K562 (cell line): ENCODE measurements around the gene IGLON5. TPM values are rescaled to one million over a fixed set of nuclear protein-coding genes. Genes with fewer than 3 reads are reported as not detected.
A peak's percentile ranks its signal among the peaks of the same experiment; 100 is the strongest.

Source experiments
- ATAC-seq: fragments of 200-7000 bp; cut with Tn5 transposase; 3 replicates; pipeline ENCODE4 v1.9.1; 2020; ENCODE audit warnings: moderate library complexity
- BruUV-seq: library from RNA; stranded (reverse); fragments of 400-500 nt; replicated peaks from 2 replicates; lab custom pipeline; 2021; lab: Mats Ljungman, UMichigan
- CTCF ChIA-PET: fragments of 300-600 bp; formaldehyde crosslinking; extraction: SDS; loops from one replicate; lab custom pipeline; 2021; ENCODE audit warnings: low intra/inter-chr PET ratio; lab: Yijun Ruan, JAX
- POLR2A ChIA-PET: fragments of 300-600, 350-650 bp; sonication (Branson Sonifier 250); formaldehyde crosslinking; extraction: SDS; loops from one replicate; lab custom pipeline; 2021; ENCODE audit warnings: antibody characterized with exemption, inconsistent platforms; lab: Yijun Ruan, JAX
- DNase-seq, 4 experiments: peaks; one replicate each; pipeline versions ENCODE4 v3.0.0 to v3.0.0-alpha.2; 2011 to 2018; ENCODE audit warnings: low spot score in 3 of 4, mixed read lengths in 3 of 4; ENCODE audit errors: extremely low read depth in 1 of 4
- FAIRE-seq: peaks from 2 replicates; lab custom pipeline; 2011; peaks lifted over from hg19 to GRCh38; lab: Jason Lieb, UNC
- H2AFZ ChIP-seq: 2 replicates; pipeline ENCODE4 v1.6.0; 2011; ENCODE audit warnings: low read depth, low read length, control low read depth, inconsistent platforms
- H3K27ac ChIP-seq: fragments of 200-600 bp; 3 replicates; pipeline ENCODE4 v1.8.0; 2011; ENCODE audit warnings: low read depth, mild to moderate bottlenecking, control low read depth, inconsistent platforms, low read length, moderate library complexity, mixed read lengths; ENCODE audit errors: extremely low read depth
- H3K27me3 ChIP-seq, 2 experiments: fragments of 300-600 bp in 1 of 2; 2 replicates in 1 of 2; 3 replicates in 1 of 2; pipeline versions ENCODE4 v1.6.0 to v1.8.0; 2011; ENCODE audit warnings: inconsistent platforms in 2 of 2, low read length in 2 of 2, mild to moderate bottlenecking in 1 of 2, mixed read lengths in 1 of 2, moderate library complexity in 1 of 2; ENCODE audit not compliant: control insufficient read depth in 2 of 2, insufficient read depth in 2 of 2
- H3K36me3 ChIP-seq: fragments of 300-600 bp; 3 replicates; pipeline ENCODE4 v1.8.0; 2011; ENCODE audit warnings: mild to moderate bottlenecking, low read length, inconsistent platforms; ENCODE audit not compliant: control insufficient read depth, insufficient read depth
- H3K4me1 ChIP-seq, 2 experiments: fragments of 200-600 bp in 1 of 2; replicated peaks in 1 of 2; 2 replicates in 1 of 2; 3 replicates in 1 of 2; pipeline versions ENCODE4 v1.5.1 to v1.8.0; 2011; ENCODE audit warnings: inconsistent platforms in 2 of 2, low read length in 2 of 2, mild to moderate bottlenecking in 1 of 2, mixed read lengths in 1 of 2, moderate library complexity in 1 of 2; ENCODE audit not compliant: control insufficient read depth in 2 of 2, insufficient read depth in 2 of 2
- H3K4me2 ChIP-seq: 2 replicates; pipeline ENCODE4 v1.6.1; 2011; ENCODE audit warnings: low read length, control low read depth, inconsistent platforms, mixed read lengths; ENCODE audit not compliant: insufficient read depth
- H3K4me3 ChIP-seq: fragments of 200-600 bp; sonication (generic), shearing (Covaris generic); 2 replicates; pipeline ENCODE4 v1.5.1; 2016; ENCODE audit warnings: control low read depth, inconsistent platforms
- H3K79me2 ChIP-seq: fragments of 200-600 bp; 3 replicates; pipeline ENCODE4 v1.8.0; 2011; ENCODE audit warnings: low read length, inconsistent platforms; ENCODE audit not compliant: control insufficient read depth, insufficient read depth
- H3K9ac ChIP-seq, 2 experiments: 2 replicates each; pipeline versions ENCODE4 v1.6.0 to v1.6.1; 2011; ENCODE audit warnings: low read depth in 2 of 2, low read length in 2 of 2, control low read depth in 1 of 2, inconsistent platforms in 1 of 2, mild to moderate bottlenecking in 1 of 2, mixed read lengths in 1 of 2; ENCODE audit not compliant: insufficient read depth in 1 of 2
- H3K9me1 ChIP-seq: one replicate; pipeline ENCODE4 v1.6.0; 2011; ENCODE audit warnings: inconsistent platforms, mild to moderate bottlenecking, low read length, moderate library complexity; ENCODE audit not compliant: control insufficient read depth, insufficient read depth
- H3K9me3 ChIP-seq: replicated peaks from 2 replicates; pipeline ENCODE4 v1.5.1; 2011; ENCODE audit warnings: low read depth, low read length, inconsistent platforms; ENCODE audit not compliant: control insufficient read depth, insufficient read depth
- H4K20me1 ChIP-seq: replicated peaks from 2 replicates; pipeline ENCODE4 v1.6.1; 2011; ENCODE audit warnings: low read length, inconsistent platforms, mixed read lengths; ENCODE audit not compliant: control insufficient read depth, insufficient read depth
- CBFB ChIP-seq: sonication (generic); formaldehyde crosslinking; IDR thresholded peaks from 2 replicates; pipeline ENCODE4 v1.4.0; 2020; ENCODE audit warnings: mild to moderate bottlenecking, missing genetic modification reagents
- CEBPB ChIP-seq: fragments of 450-650 bp; IDR thresholded peaks from 2 replicates; pipeline ENCODE4 v1.6.1; 2016; ENCODE audit warnings: missing genetic modification characterization, missing compliant biosample characterization
- E2F5 ChIP-seq: sonication (generic); formaldehyde crosslinking; IDR thresholded peaks from 2 replicates; pipeline ENCODE4 v1.8.0; 2022; ENCODE audit warnings: mild to moderate bottlenecking, missing genetic modification reagents
- ETV5 ChIP-seq: sonication (generic); formaldehyde crosslinking; IDR thresholded peaks from 2 replicates; pipeline ENCODE4 v1.4.0; 2020; ENCODE audit warnings: low read depth, mild to moderate bottlenecking, missing genetic modification reagents
- HNRNPH1 ChIP-seq: fragments of 200-400 bp; formaldehyde crosslinking; optimal IDR thresholded peaks from 2 replicates; pipeline ENCODE3; 2017; ENCODE audit warnings: low read depth, mild to moderate bottlenecking, low read length, moderate library complexity
- MNT ChIP-seq, 2 experiments: fragments of 450-650 bp; conservative IDR thresholded peaks; 2 replicates each; pipeline ENCODE4 v1.6.1; 2017; ENCODE audit warnings: mild to moderate bottlenecking in 2 of 2, moderate library complexity in 2 of 2
- PHB ChIP-seq: fragments of 250-450 bp; sonication (Bioruptor Pico); IDR thresholded peaks from 2 replicates; pipeline ENCODE4 v1.5.0; 2021
- POLR2G ChIP-seq: fragments of 200-400 bp; formaldehyde crosslinking; IDR thresholded peaks from 2 replicates; pipeline ENCODE4 v1.6.1; 2017; ENCODE audit warnings: low read depth, mild to moderate bottlenecking, antibody characterized with exemption, low read length, moderate library complexity
- RBFOX2 ChIP-seq: fragments of 200-400 bp; formaldehyde crosslinking; IDR thresholded peaks from 2 replicates; pipeline ENCODE4 v1.6.1; 2017; ENCODE audit warnings: low read depth, mild to moderate bottlenecking, low read length, moderate library complexity
- TCFL5 ChIP-seq: fragments of 250-450 bp; sonication (Bioruptor Pico); conservative IDR thresholded peaks from 2 replicates; pipeline ENCODE4 v1.6.1; 2021; ENCODE audit warnings: mild to moderate bottlenecking, moderate library complexity, matching md5 sums
- ZBTB26 ChIP-seq: fragments of 450-650 bp; formaldehyde crosslinking; IDR thresholded peaks from 2 replicates; pipeline ENCODE4 v1.4.0; 2022; ENCODE audit warnings: missing genetic modification characterization
- ZNF217 ChIP-seq: sonication (generic); formaldehyde crosslinking; IDR thresholded peaks from 2 replicates; pipeline ENCODE4 v1.8.0; 2022; ENCODE audit warnings: mild to moderate bottlenecking, missing genetic modification reagents
- WGBS: fragments of 100-300 bp; shearing (Covaris generic); methylation state at CpG from one replicate; pipeline ENCODE4 v1.1.6; 2016; ENCODE audit warnings: low coverage, mixed read lengths; ENCODE audit not compliant: insufficient coverage; ENCODE audit errors: missing lambda C conversion rate; 5-methylcytosine and 5-hydroxymethylcytosine counted together
- in situ Hi-C: fragments of 300-500 bp; cut with MboI; formaldehyde crosslinking; loops from 4 replicates; pipeline ENCODE4 v1.15.0; 2018; ENCODE audit warnings: inconsistent platforms, mixed read lengths
- intact Hi-C: fragments of 100-400 bp; cut with micrococcal nuclease; formaldehyde crosslinking; loops from 2 replicates; pipeline ENCODE4 v1.14.2; 2022
- polyA plus RNA-seq, 8 experiments: library from polyadenylated mRNA; depleted of rRNA in 4 of 8; stranded (reverse) in 5 of 8; unstranded in 3 of 8; fragments of >200 nt; fragmentation: Nextera tagmentation in 2 of 8; fragmentation: Illumina TruSeq in 1 of 8; extraction: Ambion mirVana in 2 of 8; extraction: Trizol in 1 of 8; gene quantifications; 2 replicates each; pipeline versions ENCODE4 v1.2.1 to v1.2.3, GENCODE V29; 2011 to 2014; ENCODE audit warnings: inconsistent platforms in 1 of 8, missing spikeins in 1 of 8
- total RNA-seq, 7 experiments: library from RNA; depleted of rRNA in 6 of 7; stranded (reverse); fragments of >200 nt in 6 of 7; fragmentation: Illumina TruSeq in 2 of 7; extraction: Trizol in 2 of 7; gene quantifications; 2 replicates each; pipeline versions ENCODE4 v1.2.1 to v1.2.3, GENCODE V29; 2011 to 2021; ENCODE audit warnings: low replicate concordance in 1 of 7

Gene IGLON5
- total and polyA plus RNA-seq, 9 of the 15 experiments (the other 6 are each of a cell fraction or from before 2014, with no cell fraction given), result 0.03 to 0.22 (median 0.14) TPM; not detected in 2

GRCh38 chr19:51346742-51347141 lies 35.3 kb downstream of the IGLON5 start:
- H3K27ac ChIP-seq, result no peak overlapping the region
- no peak overlapping the region for H3K4me2 ChIP-seq
- ATAC-seq (no peak), FAIRE-seq (no peak), DNase-seq (no peak)
- H3K4me3 ChIP-seq, result no peak overlapping the region
- H3K36me3 ChIP-seq, result peaks cover 65% of the 10 kb centered on the region
- intact Hi-C loops (no loop called here), in situ Hi-C loops (no loop called here)
- POLR2A ChIA-PET, result interaction anchor here (0.5 to 0.6 kb wide), 2 partner anchors 12 to 33 kb away, joined by 3 read pairs; no protein-coding TSS in a partner anchor
- WGBS, result 82% methylated on average over 10 of the region's 17 CpGs
- peak; percentile 64 for TF ChIP-seq POLR2G
- TF ChIP-seq TCFL5 (CRISPR knock-in tag), result no peak
- TF ChIP-seq HNRNPH1, result no peak
- TF ChIP-seq RBFOX2, result peak; percentile 41; the same call in 1 of the 2 replicates
- no TSS peak for BruUV-seq
- no peak overlapping the region; a peak in 1 of 4 replicates for H3K9ac ChIP-seq
- H3K9me1 ChIP-seq, result peaks cover 5% of the 10 kb centered on the region
- no peak overlapping the region for H2AFZ ChIP-seq
- CTCF ChIA-PET, result no interaction called here
- no peaks in the 10 kb centered on the region for H3K9me3 ChIP-seq
- no peaks in the 10 kb centered on the region for H4K20me1 ChIP-seq
- no peaks in the 10 kb centered on the region for H3K79me2 ChIP-seq
- peaks cover 33 to 39% of the 10 kb centered on the region in 2 experiments for H3K4me1 ChIP-seq
- H3K27me3 ChIP-seq, result no peaks in the 10 kb centered on the region

GRCh38 chr19:51347209-51347928 lies 35.9 kb downstream of the IGLON5 start:
- Histone ChIP-seq H3K9me3 (no peaks in the 10 kb centered on the region), H3K4me3 (no peak overlapping the region), H2AFZ (no peak overlapping the region), H3K9ac (no peak overlapping the region), H3K27me3 (no peaks in the 10 kb centered on the region), H4K20me1 (no peaks in the 10 kb centered on the region), H3K79me2 (no peaks in the 10 kb centered on the region), H3K4me1 (peaks cover 31 to 36% of the 10 kb centered on the region in 2 experiments), H3K36me3 (peaks cover 71% of the 10 kb centered on the region), H3K9me1 (peaks cover 5% of the 10 kb centered on the region), H3K27ac (no peak overlapping the region), H3K4me2 (no peak overlapping the region)
- POLR2A ChIA-PET, result interaction anchor here (0.6 to 1.0 kb wide), 2 partner anchors 19 to 32 kb away, joined by 3 read pairs; partner anchors contain the start of gene ETFB
- FAIRE-seq (no peak), DNase-seq (no peak), ATAC-seq (no peak)
- intact Hi-C loops (no loop called here), in situ Hi-C loops (no loop called here)
- CTCF ChIA-PET, result no interaction called here
- BruUV-seq, result no TSS peak
- 62% methylated on average over 10 of the region's 10 CpGs for WGBS
- TF ChIP-seq PHB (CRISPR knock-in tag), result no peak
- TF ChIP-seq MNT (conservative IDR thresholded peaks at IDR 0.05), result no peak
- TF ChIP-seq ZBTB26 (CRISPR knock-in tag), result no peak
- no peak for TF ChIP-seq ETV5 (CRISPR knock-in tag)
- no peak for TF ChIP-seq ZNF217 (CRISPR knock-in tag)
- no peak for TF ChIP-seq E2F5
- TF ChIP-seq CEBPB, result no peak
- TF ChIP-seq CBFB (CRISPR knock-in tag), result no peak
